Peyer's patch (tissue), 4 donors: ENCODE results near the gene PARS2. TPM values are rescaled to one million over a fixed set of nuclear protein-coding genes. Genes with fewer than 3 reads are reported as not detected.

Experiments
- DNase-seq, 3 donors: peaks; one replicate each; pipeline ENCODE4 v3.0.0-alpha.2; 2017 to 2019
- H3K27ac ChIP-seq, 4 donors: fragments of 200-600 bp; sonication (generic); one replicate each; pipeline ENCODE4 v1.5.1; 2016 to 2019
- H3K27me3 ChIP-seq, 2 donors: fragments of 200-600 bp; sonication (generic); one replicate each; pipeline ENCODE4 v1.5.1; 2019
- H3K36me3 ChIP-seq, 3 donors: fragments of 200-600 bp; sonication (generic); one replicate each; pipeline ENCODE4 v1.5.1; 2016 to 2019
- H3K4me1 ChIP-seq, 4 donors: fragments of 200-600 bp; sonication (generic); one replicate each; pipeline ENCODE4 v1.5.1; 2016 to 2019
- H3K4me3 ChIP-seq, 4 donors: fragments of 200-600 bp; sonication (generic); 1 replicate in 3 of 4; 2 replicates in 1 of 4; pipeline ENCODE4 v1.5.1; 2016 to 2019; ENCODE audit warnings: mild to moderate bottlenecking in 1 of 4
- H3K9me3 ChIP-seq, 4 donors: fragments of 200-600 bp; sonication (generic); one replicate each; pipeline ENCODE4 v1.5.1; 2016 to 2019; ENCODE audit warnings: mild to moderate bottlenecking in 1 of 4
- POLR2A ChIP-seq, 2 donors: fragments of 450-650 bp; IDR thresholded peaks; one replicate each; pipeline ENCODE4 v1.5.1; 2017; ENCODE audit warnings: antibody characterized with exemption in 2 of 2, mild to moderate bottlenecking in 2 of 2, moderate library complexity in 2 of 2
- total RNA-seq, 4 donors: library from RNA; depleted of rRNA; stranded (reverse); fragments of >200 nt; gene quantifications; one replicate each; pipeline ENCODE4 v1.1.0, GENCODE V29; 2016
- TF ChIP-seq, protein P1 (sequence below), 6 experiments: fragments of 450-650 bp in 4 of 6; fragments of 200-600 bp in 2 of 6; sonication (generic) in 1 of 6; IDR thresholded peaks; one replicate each; pipeline ENCODE4 v1.5.1; 2017 to 2019; ENCODE audit warnings: antibody characterized with exemption in 6 of 6, mild to moderate bottlenecking in 3 of 6, moderate library complexity in 1 of 6

PARS2 gene
- total RNA-seq, 4 donors from 2014 or later = 1.7 to 10.0 (median 5.8) TPM

GRCh38 chr1:54745274-54745673 is 19.0 kb downstream of the PARS2 start:
- Histone ChIP-seq H3K27me3 (no peaks in the 10 kb centered on the region), H3K4me1 (no peaks in the 10 kb centered on the region), H3K36me3 (peaks cover 0 to 27% (median 0%) of the 10 kb centered on the region in 3 donors), H3K27ac (no peak overlapping the region), H3K4me3 (no peak overlapping the region), H3K9me3 (no peaks in the 10 kb centered on the region)
- DNase-seq = no peak
- no peak for TF ChIP-seq POLR2A (IDR thresholded peaks at IDR 0.05)
- TF ChIP-seq, protein P1, sequence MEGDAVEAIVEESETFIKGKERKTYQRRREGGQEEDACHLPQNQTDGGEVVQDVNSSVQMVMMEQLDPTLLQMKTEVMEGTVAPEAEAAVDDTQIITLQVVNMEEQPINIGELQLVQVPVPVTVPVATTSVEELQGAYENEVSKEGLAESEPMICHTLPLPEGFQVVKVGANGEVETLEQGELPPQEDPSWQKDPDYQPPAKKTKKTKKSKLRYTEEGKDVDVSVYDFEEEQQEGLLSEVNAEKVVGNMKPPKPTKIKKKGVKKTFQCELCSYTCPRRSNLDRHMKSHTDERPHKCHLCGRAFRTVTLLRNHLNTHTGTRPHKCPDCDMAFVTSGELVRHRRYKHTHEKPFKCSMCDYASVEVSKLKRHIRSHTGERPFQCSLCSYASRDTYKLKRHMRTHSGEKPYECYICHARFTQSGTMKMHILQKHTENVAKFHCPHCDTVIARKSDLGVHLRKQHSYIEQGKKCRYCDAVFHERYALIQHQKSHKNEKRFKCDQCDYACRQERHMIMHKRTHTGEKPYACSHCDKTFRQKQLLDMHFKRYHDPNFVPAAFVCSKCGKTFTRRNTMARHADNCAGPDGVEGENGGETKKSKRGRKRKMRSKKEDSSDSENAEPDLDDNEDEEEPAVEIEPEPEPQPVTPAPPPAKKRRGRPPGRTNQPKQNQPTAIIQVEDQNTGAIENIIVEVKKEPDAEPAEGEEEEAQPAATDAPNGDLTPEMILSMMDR (IDR thresholded peaks at IDR 0.05) = no peak

DNA sequence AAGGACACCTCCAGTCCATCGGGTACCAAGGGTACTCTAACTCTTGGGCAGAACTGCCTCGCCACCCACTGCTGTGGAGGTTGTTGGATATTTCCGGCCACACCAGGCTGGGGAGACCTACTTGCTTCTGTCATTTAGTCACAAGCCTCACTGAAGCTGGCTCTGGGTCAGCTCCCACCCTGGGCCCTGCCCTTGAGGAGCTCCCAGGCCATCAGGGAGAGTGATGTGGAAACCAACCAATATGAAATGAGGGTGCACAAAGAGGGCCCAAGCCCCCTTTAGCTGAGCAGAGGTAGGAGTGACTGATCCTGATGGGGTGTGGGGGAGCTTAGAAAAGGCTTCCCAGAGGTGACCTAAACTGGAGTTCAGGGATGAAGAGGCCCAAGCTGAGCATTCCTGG is 19.6 kb downstream of the PARS2 start:
- Histone ChIP-seq H3K4me1 (no peaks in the 10 kb centered on the region), H3K27me3 (no peaks in the 10 kb centered on the region)
- TF ChIP-seq, protein P1 (IDR thresholded peaks at IDR 0.05) = no peak
- TF ChIP-seq POLR2A (IDR thresholded peaks at IDR 0.05) = no peak

GRCh38 chr1:54743416-54744226 is 20.7 kb downstream of the PARS2 start:
- TF ChIP-seq, protein P1 (IDR thresholded peaks at IDR 0.05) = no peak
- TF ChIP-seq POLR2A (IDR thresholded peaks at IDR 0.05) = no peak
- Histone ChIP-seq H3K4me3 (no peak overlapping the region), H3K27me3 (no peaks in the 10 kb centered on the region)

More for the DNA sequence above, 19.6 kb downstream of the PARS2 start:
- H3K4me3 ChIP-seq = no peak overlapping the region
- no peak overlapping the region for H3K27ac ChIP-seq
- no peak for DNase-seq
- peaks cover 0 to 33% (median 0%) of the 10 kb centered on the region in 3 donors for H3K36me3 ChIP-seq
- H3K9me3 ChIP-seq = no peaks in the 10 kb centered on the region

DNA sequence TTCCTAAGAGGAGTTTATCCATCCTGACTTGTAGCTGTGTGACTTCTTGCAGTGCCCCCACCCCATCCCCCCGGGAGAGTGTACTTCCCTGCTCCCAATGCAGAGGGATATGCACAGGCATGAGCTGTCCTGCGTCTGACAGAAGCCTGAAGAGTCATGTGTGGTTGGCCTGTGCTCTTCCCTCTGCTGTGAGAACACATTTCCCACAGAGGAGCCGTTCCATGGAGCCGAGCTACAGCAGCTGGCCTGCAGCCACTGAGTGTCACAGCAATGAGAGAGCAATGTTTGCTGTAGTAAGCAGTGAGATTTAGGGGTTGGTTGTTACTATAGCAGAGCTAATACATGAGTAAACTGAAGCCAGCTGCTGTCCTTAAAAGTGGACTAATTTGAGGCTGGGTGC is 22.0 kb downstream of the PARS2 start:
- no peaks in the 10 kb centered on the region for H3K27me3 ChIP-seq
- DNase-seq = no peak
- H3K27ac ChIP-seq = no peak overlapping the region
- no peaks in the 10 kb centered on the region for H3K9me3 ChIP-seq
- no peak overlapping the region for H3K4me3 ChIP-seq
- peaks cover 0 to 57% (median 0%) of the 10 kb centered on the region in 3 donors for H3K36me3 ChIP-seq
- no peaks in the 10 kb centered on the region for H3K4me1 ChIP-seq
- TF ChIP-seq POLR2A (IDR thresholded peaks at IDR 0.05) = no peak
- TF ChIP-seq, protein P1 (IDR thresholded peaks at IDR 0.05) = no peak

More at GRCh38 chr1:54743416-54744226, 20.7 kb downstream of the PARS2 start:
- H3K36me3 ChIP-seq = peaks cover 0 to 44% (median 0%) of the 10 kb centered on the region in 3 donors
- no peak overlapping the region for H3K27ac ChIP-seq
- no peaks in the 10 kb centered on the region for H3K9me3 ChIP-seq
- DNase-seq = no peak
- H3K4me1 ChIP-seq = no peaks in the 10 kb centered on the region

DNA sequence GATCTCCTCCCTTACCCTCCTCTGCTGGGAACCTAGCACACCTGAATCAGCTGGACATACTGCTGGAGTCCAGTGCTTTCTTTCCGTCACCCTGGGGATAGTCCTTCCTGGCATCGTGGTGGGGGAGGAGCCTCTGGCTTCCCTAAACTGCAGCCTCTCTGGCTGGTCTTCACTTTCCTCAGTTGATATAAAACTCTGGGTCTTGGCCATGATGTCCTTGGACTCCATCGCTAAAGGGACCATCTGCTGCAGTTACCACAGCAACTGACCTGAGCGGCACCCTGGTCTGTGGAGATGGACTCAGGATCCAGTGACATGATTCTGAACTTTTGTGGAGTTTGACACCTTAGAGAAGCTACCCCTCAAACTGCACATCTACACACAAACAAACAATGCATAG is 22.8 kb downstream of the PARS2 start:
- no peaks in the 10 kb centered on the region for H3K27me3 ChIP-seq
- H3K36me3 ChIP-seq = peaks cover 0 to 65% (median 0%) of the 10 kb centered on the region in 3 donors
- no peaks in the 10 kb centered on the region for H3K4me1 ChIP-seq
- no peak for DNase-seq
- TF ChIP-seq POLR2A (IDR thresholded peaks at IDR 0.05) = no peak
- TF ChIP-seq, protein P1 (IDR thresholded peaks at IDR 0.05) = no peak
- no peaks in the 10 kb centered on the region for H3K9me3 ChIP-seq
- no peak overlapping the region for H3K4me3 ChIP-seq
- H3K27ac ChIP-seq = no peak overlapping the region
